Upper lobe of left lung (tissue), 6 donors: ENCODE measurements around the gene TMEM81. TPM values are rescaled to one million over a fixed set of nuclear protein-coding genes. Genes with fewer than 3 reads are reported as not detected.

Source experiments
- ATAC-seq, 2 donors: fragments of 200-7000 bp; cut with Tn5 transposase; one replicate each; pipeline ENCODE4 v1.9.1; 2022; ENCODE audit warnings: mild to moderate bottlenecking in 2 of 2, moderate library complexity in 2 of 2; ENCODE audit not compliant: low FRiP score in 2 of 2
- DNase-seq, 2 donors: peaks; one replicate each; pipeline ENCODE4 v3.0.0-alpha.2; 2019 to 2020
- H3K27ac ChIP-seq, 4 donors: fragments of 200-600 bp; sonication (generic); one replicate each; pipeline ENCODE4 v1.5.1; 2016 to 2019
- H3K27me3 ChIP-seq, 4 donors: fragments of 200-600 bp; sonication (generic); one replicate each; pipeline ENCODE4 v1.5.1; 2017 to 2019
- H3K36me3 ChIP-seq, 4 donors: fragments of 200-600 bp; sonication (generic); one replicate each; pipeline ENCODE4 v1.5.1; 2016 to 2019
- H3K4me1 ChIP-seq, 4 donors: fragments of 200-600 bp; sonication (generic); one replicate each; pipeline ENCODE4 v1.5.1; 2018 to 2019
- H3K4me3 ChIP-seq, 4 donors: fragments of 200-600 bp; sonication (generic); one replicate each; pipeline ENCODE4 v1.5.1; 2017 to 2019; ENCODE audit warnings: mild to moderate bottlenecking in 2 of 4, moderate library complexity in 1 of 4
- H3K9me3 ChIP-seq, 4 donors: fragments of 200-600 bp; sonication (generic); one replicate each; pipeline ENCODE4 v1.5.1; 2018 to 2019
- CTCF ChIP-seq, 6 experiments: fragments of 450-650 bp in 4 of 6; fragments of 200-600 bp in 2 of 6; sonication (generic) in 2 of 6; IDR thresholded peaks; one replicate each; pipeline ENCODE4 v1.5.1; 2016 to 2019; ENCODE audit warnings: antibody characterized with exemption in 6 of 6
- EP300 ChIP-seq, 4 donors: sonication (generic); formaldehyde crosslinking; IDR thresholded peaks; one replicate each; pipeline ENCODE4 v1.5.1; 2017; ENCODE audit warnings: antibody characterized with exemption in 4 of 4, control low read depth in 2 of 4
- POLR2A ChIP-seq, 4 donors: fragments of 450-650 bp; IDR thresholded peaks; one replicate each; pipeline ENCODE4 v1.5.1; 2016 to 2017; ENCODE audit warnings: antibody characterized with exemption in 4 of 4, mild to moderate bottlenecking in 2 of 4
- POLR2AphosphoS5 ChIP-seq, 2 donors: sonication (generic); formaldehyde crosslinking; IDR thresholded peaks; one replicate each; pipeline ENCODE4 v1.5.1; 2017; ENCODE audit warnings: antibody characterized with exemption in 2 of 2
- WGBS, 2 donors: methylation state at CpG; one replicate each; pipeline ENCODE4 v1.1.5; 2017 to 2018; 5-methylcytosine and 5-hydroxymethylcytosine counted together
- total RNA-seq, 6 donors: library from RNA; depleted of rRNA in 4 of 6; stranded (reverse); fragments of >200 nt in 4 of 6; gene quantifications; one replicate each; pipeline versions ENCODE4 v1.1.0 to v1.2.1, GENCODE V29; 2016 to 2021
- donor health status: DM: no; HTN: no; CAD: no; lungs with moderate emphysema.
- donor health status: DM: no; HTN: yes; CAD: no; lungs with severe emphysema.

The TMEM81 gene
- total RNA-seq, 6 donors from 2014 or later: 1.2 to 7.2 (median 2.8) TPM

- DNase-seq (no peak), ATAC-seq (peak in 1 of 2 donors; percentile 14)
- Histone ChIP-seq H3K27me3 (no peaks in the 10 kb centered on the region), H3K36me3 (peaks cover 0 to 10% (median 2%) of the 10 kb centered on the region in 4 donors), H3K4me3 (peak overlapping the region; percentile 0 to 82 (median 76)), H3K9me3 (no peaks in the 10 kb centered on the region), H3K4me1 (peaks cover 25 to 34% (median 26%) of the 10 kb centered on the region in 4 donors), H3K27ac (peak overlapping the region; percentile 92 to 98 (median 96))
- WGBS, 2 donors: 20 to 21% methylated on average over 9 of the region's 9 CpGs
- TF ChIP-seq CTCF (IDR thresholded peaks at IDR 0.05) (peak in 1 of 6 experiments; percentile 1), EP300 (IDR thresholded peaks at IDR 0.05) (no peak)
These were observed 38.2 kb upstream of the TMEM81 start for GRCh38 chr1:205122489-205122882.

DNA sequence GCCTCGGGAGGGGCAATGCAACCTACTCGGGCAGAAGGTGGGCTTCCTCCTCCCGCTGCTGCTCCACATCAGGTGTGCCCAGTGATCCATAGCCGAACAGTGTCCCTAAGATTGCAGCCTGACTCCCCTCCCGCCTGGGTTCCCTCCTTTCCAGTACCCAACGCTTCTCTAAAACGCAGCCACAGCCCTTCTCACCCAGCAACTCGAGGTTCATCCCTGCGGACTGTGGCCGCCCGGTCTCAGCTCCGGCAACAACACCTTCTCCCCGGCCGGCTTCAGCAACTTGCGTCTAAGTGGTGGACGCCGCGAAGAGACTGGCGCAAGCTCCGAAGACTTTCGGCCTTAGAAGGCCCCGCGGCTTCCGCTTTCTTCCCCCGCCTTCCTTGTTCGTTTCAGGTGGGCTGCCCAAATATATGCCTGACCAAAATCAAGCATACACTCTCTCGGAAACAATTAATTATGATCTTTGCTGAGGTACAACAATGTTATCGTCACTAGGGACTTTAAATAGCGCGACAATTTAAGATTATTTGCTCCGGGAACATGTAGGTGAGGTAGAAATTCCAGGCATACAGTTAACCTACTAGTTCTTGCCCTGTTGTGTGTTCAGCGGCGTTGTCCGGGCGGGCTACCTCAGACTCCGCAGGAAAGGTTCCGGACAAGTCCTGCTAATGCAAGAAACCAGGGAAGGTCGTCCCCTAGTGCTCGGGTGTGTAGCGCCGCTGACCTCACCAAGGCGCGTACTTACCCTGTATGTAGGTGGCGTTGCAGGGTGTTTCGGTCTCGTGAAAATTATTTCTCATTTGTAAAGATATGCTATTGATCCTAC lies 37.6 kb upstream of the TMEM81 start, which contains the start of gene RBBP5:
TSS of gene RBBP5 (minus strand) at position 319 of the 829 bp plus-strand sequence. CDS start at position 214, 105 bp downstream.
- peaks cover 25 to 34% (median 26%) of the 10 kb centered on the region in 4 donors for H3K4me1 ChIP-seq
- peak within 1 kb of the TSS; percentile 71 to 96 (median 82) for H3K4me3 ChIP-seq
- H3K27me3 ChIP-seq: no peaks in the 10 kb centered on the region
- H3K27ac ChIP-seq: peak within 1 kb of the TSS; percentile 92 to 98 (median 96)
- no peaks in the 10 kb centered on the region for H3K9me3 ChIP-seq
- TF ChIP-seq EP300 (IDR thresholded peaks at IDR 0.05) (no peak), POLR2AphosphoS5 (IDR thresholded peaks at IDR 0.05) (peak; percentile 63 to 81), POLR2A (IDR thresholded peaks at IDR 0.05) (peak in 3 of 4 donors; percentile 45 to 83 (median 73)), CTCF (IDR thresholded peaks at IDR 0.05) (peak; percentile 49 to 73 (median 56))
- peaks cover 0 to 15% (median 2%) of the 10 kb centered on the region in 4 donors for H3K36me3 ChIP-seq
- DNase-seq (peak; percentile 96 to 98), ATAC-seq (peak; percentile 99 to 100)
- 0% methylated on average over 42 to 46 of the region's 46 CpGs for WGBS, 2 donors

- DNase-seq (no peak), ATAC-seq (no peak)
- H3K27ac ChIP-seq: no peak overlapping the region
- H3K27me3 ChIP-seq: no peaks in the 10 kb centered on the region
- 68 to 73% methylated on average over 2 of the region's 2 CpGs for WGBS, 2 donors
- TF ChIP-seq POLR2AphosphoS5 (IDR thresholded peaks at IDR 0.05) (no peak), CTCF (IDR thresholded peaks at IDR 0.05) (no peak), EP300 (IDR thresholded peaks at IDR 0.05) (no peak), POLR2A (IDR thresholded peaks at IDR 0.05) (no peak)
- H3K4me3 ChIP-seq: no peak overlapping the region
- peaks cover 25 to 34% (median 28%) of the 10 kb centered on the region in 4 donors for H3K4me1 ChIP-seq
- peaks cover 0 to 41% (median 10%) of the 10 kb centered on the region in 4 donors for H3K36me3 ChIP-seq
- no peaks in the 10 kb centered on the region for H3K9me3 ChIP-seq
These were observed 34.5 kb upstream of the TMEM81 start for GRCh38 chr1:205118752-205119151.

- Histone ChIP-seq H3K9me3 (no peaks in the 10 kb centered on the region), H3K27me3 (no peaks in the 10 kb centered on the region), H3K4me3 (no peak overlapping the region), H3K4me1 (peaks cover 0 to 3% (median 0%) of the 10 kb centered on the region in 4 donors), H3K36me3 (peaks cover 5 to 79% (median 31%) of the 10 kb centered on the region in 4 donors), H3K27ac (no peak overlapping the region)
- ATAC-seq: no peak
- no peak for TF ChIP-seq POLR2AphosphoS5 (IDR thresholded peaks at IDR 0.05)
- TF ChIP-seq POLR2A (IDR thresholded peaks at IDR 0.05): no peak
- no peak for TF ChIP-seq EP300 (IDR thresholded peaks at IDR 0.05)
- TF ChIP-seq CTCF (IDR thresholded peaks at IDR 0.05): no peak
- no peak for DNase-seq
These were observed 27.1 kb upstream of the TMEM81 start for GRCh38 chr1:205111354-205111753.
